Spleen (tissue), 11 donors: ENCODE measurements around the gene MSN. TPM values are rescaled to one million over a fixed set of nuclear protein-coding genes. Genes with fewer than 3 reads are reported as not detected.
"Not testable (repeated sequence)": the region's sequence is repeated elsewhere in the genome, so short reads cannot be mapped to it uniquely, and the experiment has no call there.

Experiments
- DNase-seq: peaks from one replicate; pipeline ENCODE4 v3.0.0-alpha.2; 2020
- H3K27ac ChIP-seq, 8 donors: fragments of 200-600 bp; sonication (generic) in 7 of 8; 1 replicate in 4 of 8; 2 replicates in 4 of 8; pipeline versions ENCODE4 v1.5.0 to v1.8.0; 2016 to 2021; ENCODE audit warnings: inconsistent platforms in 4 of 8, mild to moderate bottlenecking in 4 of 8, moderate library complexity in 1 of 8
- H3K27me3 ChIP-seq, 7 donors: fragments of 200-600 bp; sonication (generic) in 6 of 7; replicated peaks in 1 of 7; 1 replicate in 4 of 7; 2 replicates in 3 of 7; pipeline versions ENCODE4 v1.5.0 to v1.8.0; 2016 to 2021; ENCODE audit warnings: inconsistent platforms in 3 of 7, mild to moderate bottlenecking in 1 of 7
- H3K36me3 ChIP-seq, 6 donors: fragments of 200-600 bp; sonication (generic) in 5 of 6; 1 replicate in 4 of 6; 2 replicates in 2 of 6; pipeline versions ENCODE4 v1.5.0 to v1.8.0; 2016 to 2021; ENCODE audit warnings: inconsistent platforms in 2 of 6
- H3K4me1 ChIP-seq, 6 donors: fragments of 200-600 bp; sonication (generic) in 5 of 6; 1 replicate in 3 of 6; 2 replicates in 3 of 6; pipeline versions ENCODE4 v1.5.0 to v1.8.0; 2016 to 2021; ENCODE audit warnings: inconsistent platforms in 3 of 6
- H3K4me3 ChIP-seq, 8 donors: fragments of 200-600 bp; sonication (generic) in 7 of 8; 1 replicate in 4 of 8; 2 replicates in 4 of 8; pipeline versions ENCODE4 v1.5.0 to v1.8.0; 2016 to 2021; ENCODE audit warnings: inconsistent platforms in 4 of 8, mild to moderate bottlenecking in 4 of 8, moderate library complexity in 2 of 8
- H3K9me3 ChIP-seq, 8 donors: fragments of 200-600 bp; sonication (generic) in 7 of 8; 1 replicate in 4 of 8; 2 replicates in 4 of 8; pipeline versions ENCODE4 v1.5.0 to v1.8.0; 2016 to 2021; ENCODE audit warnings: inconsistent platforms in 4 of 8
- POLR2A ChIP-seq, 3 donors: fragments of 450-650 bp; IDR thresholded peaks; one replicate each; pipeline ENCODE4 v1.5.1; 2017; ENCODE audit warnings: antibody characterized with exemption in 3 of 3, mild to moderate bottlenecking in 1 of 3
- POLR2AphosphoS5 ChIP-seq, 3 donors: sonication (generic); formaldehyde crosslinking; IDR thresholded peaks; one replicate each; pipeline ENCODE4 v1.5.1; 2017; ENCODE audit warnings: antibody characterized with exemption in 3 of 3
- WGBS, 5 donors: extraction: QIAGEN DNeasy Blood & Tissue Kit in 3 of 5; methylation state at CpG; one replicate each; pipeline versions ENCODE4 v1.1.5 to v1.1.7; 2013 to 2018; 5-methylcytosine and 5-hydroxymethylcytosine counted together
- intact Hi-C: fragments of 100-400 bp; cut with DNase I; formaldehyde crosslinking; loops from one replicate; pipeline ENCODE4 v1.15.0; 2023; ENCODE audit warnings: low total_unique reads
- polyA plus RNA-seq, 3 donors: library from polyadenylated mRNA; stranded (reverse); fragments of 200-250 nt; gene quantifications; one replicate each; pipeline ENCODE4 v1.2.1, GENCODE V29; 2013
- total RNA-seq, 7 donors: library from RNA; depleted of rRNA in 3 of 7; stranded (reverse); fragments of >200 nt in 3 of 7; fragmentation: NEBNext Ultra II Directional in 4 of 7; extraction: Animal tissue kit (Norgen Biotek cat#: 25700) in 4 of 7; gene quantifications; one replicate each; pipeline versions ENCODE4 v1.1.0 to v1.2.1, GENCODE V29; 2016 to 2021
- TF ChIP-seq, protein P1 (sequence below), 11 experiments: fragments of 200-600 bp in 7 of 11; fragments of 450-650 bp in 4 of 11; sonication (generic) in 4 of 11; IDR thresholded peaks in 8 of 11; conservative IDR thresholded peaks in 3 of 11; 1 replicate in 7 of 11; 2 replicates in 4 of 11; pipeline versions ENCODE4 v1.4.0 to v1.8.0; 2016 to 2021; ENCODE audit warnings: antibody characterized with exemption in 11 of 11, inconsistent platforms in 4 of 11, mild to moderate bottlenecking in 1 of 11
- donor health status: healthy with polysubstance abuse.
- donor health status: DM: no; HTN: no; CAD: no; lungs with moderate emphysema.
- donor health status: DM: no; HTN: no; CAD: no.
- donor health status: Bipolar disorder and iron deficiency.
- donor health status: healthy.
- donor health status: DM: no; HTN: no; CAD: no.
- donor health status: DM: yes; HTN: yes; CAD: no.

Gene MSN
- total and polyA plus RNA-seq, 10 donors = 101 to 396 (median 329) TPM

DNA sequence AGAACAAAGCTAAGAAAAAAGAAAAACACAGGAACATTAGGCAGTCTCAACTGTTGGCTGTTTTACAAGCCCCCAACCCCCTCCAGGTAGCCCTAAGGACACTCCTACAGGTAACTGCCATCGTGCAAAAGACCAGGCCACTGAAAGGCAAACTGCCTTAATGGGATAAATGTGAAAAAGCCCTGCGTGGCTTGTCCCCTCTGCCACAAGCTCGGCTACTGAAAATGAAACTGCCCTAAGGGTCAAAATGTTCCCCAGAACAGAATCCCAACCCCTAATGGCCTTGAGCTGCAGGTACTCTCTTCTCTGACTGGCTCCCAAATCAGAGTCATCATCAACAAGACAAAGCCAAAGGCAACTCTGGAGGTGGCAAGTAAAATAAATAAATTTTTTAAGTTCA lies 84.8 kb downstream of the MSN start:
- Histone ChIP-seq H3K36me3 (no peaks in the 10 kb centered on the region), H3K27ac (peak overlapping the region in 2 of 8 donors; percentile 34 to 61), H3K27me3 (no peaks in the 10 kb centered on the region), H3K4me1 (peaks cover 7 to 27% (median 16%) of the 10 kb centered on the region in 6 donors), H3K4me3 (no peak overlapping the region), H3K9me3 (peaks cover 0 to 11% (median 0%) of the 10 kb centered on the region in 8 donors)
- TF ChIP-seq POLR2AphosphoS5 (IDR thresholded peaks at IDR 0.05) = no peak
- TF ChIP-seq, protein P1, sequence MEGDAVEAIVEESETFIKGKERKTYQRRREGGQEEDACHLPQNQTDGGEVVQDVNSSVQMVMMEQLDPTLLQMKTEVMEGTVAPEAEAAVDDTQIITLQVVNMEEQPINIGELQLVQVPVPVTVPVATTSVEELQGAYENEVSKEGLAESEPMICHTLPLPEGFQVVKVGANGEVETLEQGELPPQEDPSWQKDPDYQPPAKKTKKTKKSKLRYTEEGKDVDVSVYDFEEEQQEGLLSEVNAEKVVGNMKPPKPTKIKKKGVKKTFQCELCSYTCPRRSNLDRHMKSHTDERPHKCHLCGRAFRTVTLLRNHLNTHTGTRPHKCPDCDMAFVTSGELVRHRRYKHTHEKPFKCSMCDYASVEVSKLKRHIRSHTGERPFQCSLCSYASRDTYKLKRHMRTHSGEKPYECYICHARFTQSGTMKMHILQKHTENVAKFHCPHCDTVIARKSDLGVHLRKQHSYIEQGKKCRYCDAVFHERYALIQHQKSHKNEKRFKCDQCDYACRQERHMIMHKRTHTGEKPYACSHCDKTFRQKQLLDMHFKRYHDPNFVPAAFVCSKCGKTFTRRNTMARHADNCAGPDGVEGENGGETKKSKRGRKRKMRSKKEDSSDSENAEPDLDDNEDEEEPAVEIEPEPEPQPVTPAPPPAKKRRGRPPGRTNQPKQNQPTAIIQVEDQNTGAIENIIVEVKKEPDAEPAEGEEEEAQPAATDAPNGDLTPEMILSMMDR (IDR thresholded peaks at IDR 0.05 in 8 of 11, conservative IDR thresholded peaks at IDR 0.05 in 3 of 11) = no peak
- intact Hi-C loops = no loop called here
- no peak for DNase-seq
- WGBS, 5 donors = 20 to 48% (median 25%) methylated on average over 3 of the region's 3 CpGs

DNA sequence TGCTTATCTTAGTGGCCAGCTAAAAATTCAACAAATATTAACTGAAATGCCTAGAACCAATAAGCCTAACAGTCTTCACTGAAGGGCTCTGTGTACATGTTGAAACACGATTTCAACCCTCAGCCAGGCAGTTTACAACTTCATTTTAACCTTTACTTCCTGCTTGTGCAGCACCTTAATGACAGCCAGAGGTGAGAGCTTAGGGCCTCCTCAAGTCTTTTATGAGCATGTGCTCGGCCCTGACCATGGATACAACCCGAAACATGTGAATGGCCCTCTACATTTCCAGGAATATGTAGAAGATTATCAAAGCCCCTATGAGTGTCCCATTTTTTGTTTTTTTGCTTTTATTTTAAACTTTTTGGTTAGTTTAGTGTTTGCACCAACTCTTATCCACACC lies 88.3 kb downstream of the MSN start:
- no peaks in the 10 kb centered on the region for H3K27me3 ChIP-seq
- intact Hi-C loops = no loop called here
- H3K9me3 ChIP-seq = peaks cover 0 to 14% (median 0%) of the 10 kb centered on the region in 8 donors
- peaks cover 7 to 20% (median 14%) of the 10 kb centered on the region in 6 donors for H3K4me1 ChIP-seq
- WGBS, 5 donors = 55 to 76% (median 69%) methylated on average over 3 of the region's 3 CpGs
- no peak overlapping the region for H3K4me3 ChIP-seq
- no peaks in the 10 kb centered on the region for H3K36me3 ChIP-seq
- DNase-seq = no peak
- H3K27ac ChIP-seq = no peak overlapping the region
- no peak for TF ChIP-seq POLR2A (IDR thresholded peaks at IDR 0.05)
- TF ChIP-seq POLR2AphosphoS5 (IDR thresholded peaks at IDR 0.05) = no peak
- TF ChIP-seq, protein P1 (IDR thresholded peaks at IDR 0.05 in 8 of 11, conservative IDR thresholded peaks at IDR 0.05 in 3 of 11) = no peak

DNA sequence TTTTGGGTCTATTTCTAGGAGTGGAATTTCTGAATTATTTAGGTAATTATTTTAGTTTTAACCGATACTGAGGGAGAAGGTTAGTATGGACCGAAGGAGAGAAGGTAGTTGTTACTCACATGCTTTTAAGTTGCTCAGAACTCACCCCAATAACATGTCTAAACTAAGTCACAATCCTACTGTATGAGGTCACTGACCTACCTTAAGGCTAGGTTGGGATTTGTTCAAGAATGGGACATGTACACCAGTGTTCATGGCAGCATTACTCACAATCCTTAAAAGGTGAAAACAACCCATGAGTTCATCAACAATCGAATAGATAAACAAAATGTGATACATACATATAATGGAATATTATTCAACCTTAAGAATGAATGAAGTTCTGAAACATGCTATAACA lies 90.5 kb downstream of the MSN start:
- no peak overlapping the region for H3K4me3 ChIP-seq
- no peaks in the 10 kb centered on the region for H3K4me1 ChIP-seq
- TF ChIP-seq POLR2AphosphoS5 (IDR thresholded peaks at IDR 0.05) (no peak), POLR2A (IDR thresholded peaks at IDR 0.05) (no peak)
- TF ChIP-seq, protein P1 (IDR thresholded peaks at IDR 0.05 in 8 of 11, conservative IDR thresholded peaks at IDR 0.05 in 3 of 11) = no peak
- H3K27ac ChIP-seq = no peak overlapping the region
- WGBS, 5 donors = 85 to 100% (median 91%) methylated on average over 3 of the region's 3 CpGs
- H3K36me3 ChIP-seq = no peaks in the 10 kb centered on the region
- H3K9me3 ChIP-seq = peaks cover 0 to 14% (median 0%) of the 10 kb centered on the region in 8 donors
- intact Hi-C loops = no loop called here
- H3K27me3 ChIP-seq = no peaks in the 10 kb centered on the region
- DNase-seq = no peak

DNA sequence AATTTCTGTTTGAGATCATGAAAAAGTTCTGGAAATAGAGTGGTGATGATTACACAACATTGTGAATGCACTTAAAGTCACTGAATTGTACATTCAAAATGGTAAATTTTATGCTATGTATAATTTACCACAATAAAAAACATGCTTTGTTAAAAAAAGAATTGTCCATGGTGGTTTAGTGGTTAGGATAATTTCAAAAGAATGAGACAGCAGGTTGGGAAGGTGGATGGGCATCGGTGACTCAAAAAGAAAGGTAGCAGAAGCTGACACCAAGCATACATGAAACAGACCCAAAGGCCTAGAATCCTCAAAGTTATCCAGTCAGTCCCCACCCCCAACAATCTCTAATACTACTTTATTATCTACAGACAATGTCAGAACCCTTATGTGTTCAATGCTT lies 91.1 kb downstream of the MSN start:
- peaks cover 0 to 14% (median 0%) of the 10 kb centered on the region in 8 donors for H3K9me3 ChIP-seq
- H3K27me3 ChIP-seq = no peaks in the 10 kb centered on the region
- TF ChIP-seq POLR2A (IDR thresholded peaks at IDR 0.05) = no peak
- no peak for TF ChIP-seq POLR2AphosphoS5 (IDR thresholded peaks at IDR 0.05)
- TF ChIP-seq, protein P1 (IDR thresholded peaks at IDR 0.05 in 8 of 11, conservative IDR thresholded peaks at IDR 0.05 in 3 of 11) = no peak
- H3K4me1 ChIP-seq = no peaks in the 10 kb centered on the region
- no peak for DNase-seq
- 31 to 63% (median 35%) methylated on average over 1 of the region's 1 CpG for WGBS, 5 donors
- no peak overlapping the region for H3K27ac ChIP-seq
- no peak overlapping the region for H3K4me3 ChIP-seq
- intact Hi-C loops = no loop called here
- H3K36me3 ChIP-seq = no peaks in the 10 kb centered on the region

DNA sequence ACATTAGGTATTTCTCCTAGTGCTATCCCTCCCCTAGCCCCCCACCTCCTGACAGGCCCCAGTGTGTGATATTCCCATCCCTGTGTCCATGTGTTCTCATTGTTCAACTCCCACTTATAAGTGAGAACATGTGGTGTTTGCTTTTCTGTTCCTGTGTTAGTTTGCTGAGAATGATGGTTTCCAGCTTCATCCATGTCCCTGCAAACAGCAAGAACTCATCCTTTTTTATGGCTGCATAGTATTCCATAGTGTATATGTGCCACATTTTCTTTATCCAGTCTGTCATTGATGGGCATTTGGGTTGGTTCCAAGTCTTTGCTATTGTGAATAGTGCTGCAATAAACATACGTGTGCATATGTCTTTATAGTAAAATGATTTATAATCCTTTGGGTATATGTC lies 92.1 kb downstream of the MSN start:
- H3K36me3 ChIP-seq, H3K9me3 ChIP-seq, DNase-seq, H3K27me3 ChIP-seq, H3K4me3 ChIP-seq, H3K27ac ChIP-seq, intact Hi-C loops, H3K4me1 ChIP-seq: not testable (repeated sequence)
- 63 to 80% (median 73%) methylated on average over 1 of the region's 1 CpG; no CpG with 5 or more reads in 1 of the 5 donors for WGBS, 5 donors
